GM19395 (cell line): Measurements from ENCODE around the gene C6orf136.
"Not testable (repeated sequence)": the region's sequence is repeated elsewhere in the genome, so short reads cannot be mapped to it uniquely, and the experiment has no call there.

Experiments used
- ATAC-seq: cut with Tn5 transposase; IDR thresholded peaks from one replicate; pipeline ENCODE4 v1.9.1; 2021; ENCODE audit warnings: mild to moderate bottlenecking, moderate library complexity; ENCODE audit not compliant: unreplicated experiment

C6orf136 gene, protein sequence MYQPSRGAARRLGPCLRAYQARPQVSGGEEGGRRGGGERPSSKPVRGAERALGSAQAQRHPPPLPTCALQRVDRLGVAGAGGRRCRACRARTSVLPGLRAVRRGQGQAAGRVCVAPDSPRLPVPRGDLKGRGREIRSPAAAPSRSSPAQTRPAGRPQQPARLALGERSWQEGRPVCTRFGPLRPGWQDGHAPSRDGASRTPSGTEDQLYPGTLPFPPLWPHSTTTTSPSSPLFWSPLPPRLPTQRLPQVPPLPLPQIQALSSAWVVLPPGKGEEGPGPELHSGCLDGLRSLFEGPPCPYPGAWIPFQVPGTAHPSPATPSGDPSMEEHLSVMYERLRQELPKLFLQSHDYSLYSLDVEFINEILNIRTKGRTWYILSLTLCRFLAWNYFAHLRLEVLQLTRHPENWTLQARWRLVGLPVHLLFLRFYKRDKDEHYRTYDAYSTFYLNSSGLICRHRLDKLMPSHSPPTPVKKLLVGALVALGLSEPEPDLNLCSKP

DNA sequence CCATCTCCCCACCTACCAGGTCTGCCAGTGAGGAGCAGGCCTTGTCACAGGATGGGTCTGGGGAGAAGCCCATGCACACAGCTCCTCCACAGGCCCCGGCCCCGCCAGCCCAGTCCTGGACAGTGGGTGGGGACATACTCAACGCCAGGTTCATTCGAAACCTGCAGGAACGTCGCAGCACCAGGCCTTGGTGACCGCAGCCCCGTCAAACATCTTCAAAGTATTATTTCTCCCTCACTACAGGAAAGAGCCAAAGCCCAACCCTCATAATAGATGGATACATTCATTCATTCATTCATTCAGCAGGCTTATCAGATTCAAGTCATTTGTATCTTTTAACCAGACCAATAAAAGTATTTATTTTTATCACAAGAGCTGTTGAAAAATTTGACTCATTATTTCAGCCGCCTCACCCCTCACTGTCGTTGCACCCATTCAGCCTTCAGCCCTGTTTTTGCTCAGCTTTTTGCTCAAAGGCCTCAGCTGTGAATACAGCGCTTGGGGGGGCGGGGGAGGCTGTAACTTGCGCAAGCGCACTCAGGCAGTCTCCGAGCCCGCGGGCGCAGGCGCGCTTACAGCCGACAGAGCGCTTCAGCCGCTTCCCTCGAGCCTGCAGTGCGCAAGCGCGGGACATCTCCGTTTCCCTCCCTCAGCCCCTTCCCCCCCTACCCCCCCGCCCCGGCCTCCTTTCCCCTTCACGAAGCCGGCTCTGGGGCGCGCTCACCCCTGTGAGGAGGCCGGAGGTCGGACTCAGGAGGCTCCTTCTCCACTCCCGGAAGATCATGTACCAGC is at the start of gene C6orf136:
Gene C6orf136 (plus strand): TSS at position 684 of the 792 bp plus-strand sequence. CDS start 99 bp downstream, at position 783.
- peak; percentile 51 for ATAC-seq

DNA sequence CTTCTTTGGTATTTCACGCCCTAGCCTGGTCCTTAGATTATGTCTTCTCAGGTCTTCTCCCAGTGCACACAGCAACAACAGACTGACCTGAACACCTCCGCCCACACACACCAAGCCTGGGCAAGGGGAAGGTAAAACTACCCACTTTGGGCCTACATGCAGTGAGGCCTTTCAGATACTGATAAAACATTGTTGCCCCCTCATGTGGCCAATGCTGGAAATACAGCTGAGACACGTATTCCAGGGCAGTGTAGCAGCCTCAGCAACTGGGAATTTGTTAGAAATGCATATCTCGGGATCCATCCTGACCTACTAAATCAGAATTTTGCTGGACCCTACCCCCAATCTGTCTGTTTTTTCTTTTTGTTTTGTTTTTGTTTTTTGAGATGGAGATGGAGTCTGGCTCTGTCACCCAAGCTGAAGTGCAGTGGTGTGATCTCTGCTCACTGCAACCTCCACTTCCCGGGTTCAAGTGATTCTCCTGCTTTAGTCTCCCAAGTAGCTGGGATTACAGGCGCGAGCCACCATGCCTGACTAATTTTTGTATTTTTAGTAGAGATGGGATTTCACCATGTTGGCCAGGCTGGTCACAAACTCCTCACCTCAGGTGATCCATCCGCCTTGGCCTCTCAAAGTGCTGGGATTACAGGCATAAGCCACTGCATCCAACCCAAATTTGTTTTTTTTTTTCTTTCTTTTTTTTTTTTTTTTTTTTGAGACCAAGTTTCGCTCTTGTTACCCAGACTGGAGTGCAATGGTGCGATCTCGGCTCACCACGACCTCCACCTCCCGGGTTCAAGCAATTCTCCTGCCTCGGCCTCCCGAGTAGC is 49.4 kb upstream of the C6orf136 start:
- not testable (repeated sequence) for ATAC-seq

DNA sequence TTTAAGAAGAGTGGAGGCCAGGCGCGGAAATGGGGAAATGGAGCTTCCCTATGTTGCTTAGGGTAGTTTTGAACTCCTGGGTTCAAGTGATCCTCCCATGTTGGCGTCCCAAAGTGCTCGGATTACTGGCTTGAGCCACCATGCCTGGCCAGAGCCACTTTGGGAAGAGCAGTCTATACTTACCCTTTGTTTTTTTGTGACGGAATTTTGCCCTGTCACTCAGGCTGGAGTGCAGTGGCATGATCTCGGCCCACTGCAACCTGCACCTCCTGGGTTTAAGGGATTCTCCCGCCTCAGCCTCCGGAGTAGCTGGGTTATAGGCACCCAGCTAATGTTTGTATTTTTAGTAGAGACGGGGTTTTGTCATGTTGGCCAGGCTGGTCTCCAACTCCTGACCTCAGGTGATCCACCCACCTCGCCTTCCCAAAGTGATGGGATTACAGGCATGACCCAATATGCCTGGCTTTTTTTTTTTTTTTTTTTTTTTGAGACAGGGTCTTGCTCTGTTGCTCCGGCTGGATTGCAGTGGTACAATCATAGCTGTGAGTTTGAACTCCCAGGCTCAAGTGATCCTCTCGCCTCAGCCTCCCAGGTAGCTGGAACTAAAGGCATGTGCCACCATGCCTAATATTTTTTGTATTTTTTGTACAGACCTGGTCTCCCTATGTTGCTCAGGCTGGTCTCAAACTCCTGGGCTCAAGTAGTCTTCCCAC is 47.9 kb upstream of the C6orf136 start:
- ATAC-seq, result no peak

DNA sequence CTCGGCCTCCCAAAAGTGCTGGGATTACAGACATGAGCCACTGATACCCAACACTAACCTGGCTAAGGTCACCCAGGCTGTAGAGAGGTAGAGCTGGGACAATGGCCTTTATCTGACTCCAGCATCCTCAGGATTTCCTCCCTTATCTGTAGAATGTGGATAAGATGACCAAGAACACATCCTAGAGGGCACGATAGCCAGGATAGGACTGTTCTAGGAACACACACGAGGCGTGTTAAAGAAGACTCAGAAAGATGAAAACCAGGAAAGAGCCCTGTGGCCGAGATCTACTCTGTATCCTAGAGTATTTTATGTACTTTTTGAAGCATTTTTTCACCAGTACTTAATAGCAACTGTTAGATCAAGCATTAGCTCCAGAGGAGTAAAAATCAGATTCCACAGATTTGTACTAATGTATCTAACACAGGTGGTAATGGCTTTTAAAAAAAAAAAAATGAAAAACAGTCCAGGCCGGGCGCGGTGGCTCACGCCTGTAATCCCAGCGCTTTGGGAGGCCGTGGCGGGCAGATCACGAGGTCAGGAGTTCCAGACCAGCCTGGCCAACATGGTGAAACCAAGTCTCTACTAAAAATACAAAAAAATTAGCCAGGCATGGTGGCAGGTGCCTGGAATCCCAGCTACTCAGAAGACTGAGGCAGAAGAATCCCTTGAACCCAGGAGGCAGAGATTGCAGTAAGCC is 47.2 kb upstream of the C6orf136 start:
- no peak for ATAC-seq

DNA sequence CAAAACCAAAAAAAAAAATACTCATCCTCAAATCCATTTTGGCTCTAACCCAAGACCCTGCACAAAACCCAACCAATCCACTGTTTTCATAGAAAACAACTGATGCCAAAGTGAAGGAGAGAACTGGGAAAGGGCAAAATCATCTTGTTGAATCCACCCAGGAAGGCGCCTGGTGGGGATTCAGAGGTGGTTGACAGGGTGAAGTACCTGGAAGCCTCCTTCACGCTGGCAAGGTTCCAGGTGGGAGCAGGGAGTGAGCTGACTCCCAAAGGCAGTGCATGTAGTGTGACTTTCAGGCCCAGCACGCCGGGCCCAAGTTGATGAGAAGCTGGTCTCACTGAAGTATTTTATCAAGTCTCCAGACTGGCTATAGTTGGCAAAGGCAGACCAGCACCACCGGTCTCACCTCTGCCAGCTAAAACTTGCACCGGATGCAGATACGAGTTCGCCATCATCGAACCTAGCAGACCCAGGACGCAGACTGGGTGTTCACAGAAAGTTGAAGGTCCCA is 46.4 kb upstream of the C6orf136 start:
- no peak for ATAC-seq

DNA sequence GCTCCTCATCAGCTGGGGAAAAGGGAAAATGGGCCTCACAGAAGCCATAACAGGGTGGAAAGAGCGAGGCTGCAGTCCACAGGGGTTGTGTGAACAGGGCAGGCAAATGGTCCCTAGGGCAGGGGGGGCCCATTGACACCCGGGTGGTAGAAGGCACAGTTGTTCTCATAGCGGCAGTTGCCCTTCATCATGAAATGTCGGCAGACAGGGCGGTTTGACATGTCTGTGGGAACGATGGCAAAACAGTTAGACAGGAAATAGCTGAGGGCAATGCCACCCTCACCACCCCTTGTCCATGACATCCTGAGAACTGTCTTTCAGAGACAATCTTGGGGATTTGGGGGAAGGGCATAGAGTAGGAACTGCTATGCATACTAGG is 45.5 kb upstream of the C6orf136 start:
- no peak for ATAC-seq

DNA sequence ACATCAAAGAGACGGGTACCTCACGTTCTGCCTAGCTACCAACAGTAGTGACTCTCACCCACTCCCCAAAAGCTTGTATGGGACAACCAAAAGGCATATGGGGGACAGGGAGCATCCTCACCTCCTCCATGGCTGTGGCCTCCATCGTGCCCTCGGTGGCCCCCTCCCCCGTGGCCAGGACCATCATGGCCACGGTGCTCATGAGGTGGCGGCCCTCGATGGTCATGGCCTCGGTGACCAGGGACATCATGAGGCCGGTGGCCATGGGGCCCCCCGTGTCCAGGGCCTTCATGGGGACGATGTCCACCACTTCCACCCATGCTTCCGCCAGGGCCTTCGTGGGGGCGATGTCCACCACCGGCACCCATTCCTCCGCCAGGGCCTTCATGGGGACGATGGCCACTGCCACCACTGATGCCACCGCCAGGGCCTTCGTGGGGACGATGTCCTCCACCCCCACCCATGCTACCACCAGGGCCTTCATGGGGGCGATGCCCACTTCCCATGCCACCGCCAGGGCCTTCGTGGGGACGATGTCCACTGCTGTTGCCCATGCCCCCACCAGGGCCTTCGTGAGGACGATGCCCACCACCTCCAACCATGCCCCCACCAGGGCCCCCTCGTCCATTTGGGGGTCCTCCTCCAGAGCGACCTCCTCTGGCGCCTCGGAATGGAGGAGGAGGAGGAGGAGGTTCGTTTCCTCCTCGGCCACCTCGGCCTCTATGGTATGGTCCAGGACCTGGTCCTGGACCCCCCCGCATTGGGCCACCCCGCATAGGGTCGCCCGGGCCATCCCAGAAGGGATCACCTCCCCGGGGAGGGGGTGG is 44.9 kb upstream of the C6orf136 start:
- ATAC-seq, result no peak

DNA sequence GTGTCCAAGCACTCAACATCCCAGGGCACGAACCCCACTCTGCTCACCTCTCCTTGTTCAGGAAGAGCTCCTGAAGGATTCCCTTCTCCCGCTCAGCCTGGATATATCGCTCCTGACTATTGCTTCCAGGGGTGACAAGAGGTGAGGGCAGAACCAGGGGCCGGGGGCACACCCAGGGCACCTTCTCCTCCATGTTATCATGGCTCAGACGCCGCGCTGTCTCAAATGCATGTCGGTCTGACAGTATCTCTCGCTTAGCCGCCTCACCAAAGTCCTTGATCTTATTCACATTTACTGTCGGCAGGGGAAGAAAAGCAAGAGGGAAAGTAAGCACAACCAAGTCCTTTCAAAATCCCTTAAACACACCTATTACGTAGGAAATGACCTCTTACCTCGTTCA is 43.0 kb upstream of the C6orf136 start:
- no peak for ATAC-seq

DNA sequence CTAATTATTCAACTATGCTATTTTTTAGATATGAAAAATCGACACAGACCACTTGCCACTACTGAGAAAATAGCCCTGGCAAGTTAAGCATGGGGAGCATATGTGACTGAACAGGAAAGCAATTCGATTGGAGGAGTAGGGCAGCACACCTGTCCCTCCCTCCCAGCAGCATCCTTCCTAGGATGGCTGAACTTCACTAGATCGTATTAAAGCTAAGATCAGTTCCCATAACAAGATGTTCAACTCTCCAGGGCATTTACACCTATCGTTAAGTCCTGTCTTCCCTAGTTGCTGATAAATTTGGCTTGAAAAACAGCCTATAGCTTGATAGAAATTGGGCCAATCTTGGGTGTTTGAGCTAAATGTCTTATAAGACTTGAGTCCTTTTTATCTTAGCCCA is 36.9 kb upstream of the C6orf136 start:
- no peak for ATAC-seq

DNA sequence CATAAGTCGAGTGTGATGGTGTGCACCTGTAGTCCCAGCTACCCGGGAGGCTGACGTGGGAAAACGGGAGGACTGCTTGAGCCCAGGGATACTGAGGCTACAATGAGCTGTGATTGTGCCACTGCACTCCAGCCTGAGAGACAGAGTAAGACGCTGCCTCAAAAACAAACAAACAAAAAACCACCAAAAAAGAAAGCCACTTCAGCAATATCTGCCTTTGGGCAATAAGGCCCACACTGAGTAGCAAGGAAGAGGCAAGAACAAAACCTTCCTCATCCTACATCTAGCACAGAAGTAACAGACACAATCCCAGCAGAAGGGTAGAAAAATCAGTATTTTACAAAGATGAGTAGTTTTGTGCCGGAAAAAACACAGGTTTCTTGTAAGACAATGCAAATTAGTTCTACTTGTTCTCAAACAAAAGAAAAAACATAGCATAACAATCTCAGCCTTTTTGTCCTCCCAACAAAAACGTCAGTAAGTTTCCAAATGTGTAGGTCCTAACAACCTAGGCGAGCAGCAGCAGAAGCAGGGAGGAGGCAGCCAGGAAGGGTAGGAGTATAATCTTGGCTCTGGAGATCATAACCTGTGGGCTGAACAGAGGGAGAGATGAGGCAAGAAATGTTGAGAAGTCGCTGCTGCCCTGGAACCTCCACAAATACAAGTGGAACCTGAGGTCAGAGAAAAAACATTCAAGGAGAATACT is 35.6 kb upstream of the C6orf136 start:
- no peak for ATAC-seq

DNA sequence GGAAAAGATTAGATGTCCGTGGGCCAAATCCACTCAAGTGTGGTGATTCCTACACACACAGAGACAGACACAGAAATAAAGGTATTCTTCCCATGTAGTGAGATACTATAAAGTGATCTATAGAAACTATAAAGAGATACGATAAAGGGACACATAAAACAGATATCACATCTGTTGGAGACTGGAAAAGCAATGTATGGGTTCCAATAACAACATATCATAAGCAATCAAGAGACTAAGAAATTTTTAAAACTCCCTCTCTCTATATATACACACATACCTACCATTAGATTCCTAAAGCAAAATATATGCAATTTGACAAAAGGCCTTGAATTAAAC is 35.1 kb upstream of the C6orf136 start:
- ATAC-seq, result no peak

DNA sequence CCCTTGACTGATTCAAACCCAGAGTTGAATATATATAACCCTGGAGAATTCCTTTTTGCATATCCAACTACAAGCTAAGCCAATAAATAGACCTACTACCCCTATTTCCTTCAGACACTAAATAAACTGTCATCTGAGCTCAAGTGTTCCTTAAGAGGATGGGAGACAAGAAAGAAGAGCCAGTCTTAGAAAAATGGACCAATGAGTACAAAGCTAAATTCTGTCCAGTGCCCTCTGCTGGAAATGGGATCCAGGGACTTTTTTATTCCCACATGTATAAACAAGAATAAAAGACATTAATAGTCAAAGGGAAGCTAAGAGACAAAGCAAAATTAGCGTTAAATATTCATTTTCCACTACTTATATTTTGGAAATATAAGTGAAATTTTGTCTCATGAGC is 34.7 kb upstream of the C6orf136 start:
- ATAC-seq, result no peak

DNA sequence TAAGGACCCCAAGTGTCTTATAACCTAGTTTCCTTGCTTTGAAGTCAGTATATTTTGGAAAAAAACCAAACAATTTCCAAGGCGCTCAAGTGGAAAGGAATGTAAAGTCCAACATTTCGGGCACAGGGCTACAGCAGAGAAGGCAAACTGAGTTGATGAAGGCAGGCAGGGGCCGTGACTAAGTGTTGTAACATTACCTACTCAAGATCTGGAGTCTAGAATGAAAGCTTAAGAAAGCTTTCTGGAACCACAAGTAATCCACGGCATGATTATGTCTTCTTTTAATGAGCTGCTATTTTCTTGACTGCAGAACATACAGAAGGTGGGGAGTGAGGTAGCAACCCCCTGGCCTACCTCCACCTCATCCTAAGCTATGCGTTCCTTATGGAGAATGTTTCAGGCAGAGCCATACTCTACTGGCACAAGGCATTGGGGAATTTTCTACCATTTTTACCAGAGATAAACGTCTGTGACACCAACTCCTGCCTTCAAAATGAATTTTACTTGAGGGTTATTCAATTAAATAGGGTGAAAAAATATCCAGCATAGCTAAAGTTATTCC is 34.2 kb upstream of the C6orf136 start:
- no peak for ATAC-seq

DNA sequence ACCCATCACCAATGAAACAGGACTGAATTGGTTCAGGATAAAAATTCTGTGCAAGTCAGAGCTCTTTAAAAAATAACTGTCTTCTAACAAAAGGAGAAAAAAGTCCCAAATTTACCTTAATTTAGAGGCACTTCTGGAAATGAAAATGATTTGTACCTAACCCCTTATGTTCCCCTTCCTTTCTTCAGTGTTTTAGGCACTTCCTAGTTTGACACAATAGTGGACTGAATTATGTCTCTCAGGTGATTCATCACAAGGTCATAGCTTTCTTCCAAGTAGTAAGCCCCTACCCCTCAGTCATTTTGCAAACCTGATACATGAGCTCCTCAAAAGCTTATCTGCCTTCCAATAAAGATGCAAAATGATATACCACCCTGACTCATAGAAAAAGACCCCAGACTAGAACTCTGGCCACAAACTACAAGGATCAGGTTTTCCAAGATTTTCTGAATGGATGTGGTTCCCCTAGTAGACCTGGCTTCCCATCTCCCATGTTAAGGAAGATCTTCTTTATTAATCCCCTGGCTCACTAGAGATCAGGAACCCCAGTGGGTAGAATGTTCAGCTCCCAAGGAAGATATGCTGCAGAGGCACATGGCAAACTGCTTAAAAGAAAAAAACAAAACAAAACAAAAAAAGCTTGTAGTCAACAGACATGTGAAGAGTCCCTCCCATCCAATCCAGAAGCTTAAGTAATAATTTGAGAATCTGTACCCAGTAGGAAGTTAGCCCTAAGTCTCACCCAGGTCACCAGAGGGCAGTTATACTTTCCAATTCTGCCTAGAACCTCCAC is 33.5 kb upstream of the C6orf136 start:
- no peak for ATAC-seq

DNA sequence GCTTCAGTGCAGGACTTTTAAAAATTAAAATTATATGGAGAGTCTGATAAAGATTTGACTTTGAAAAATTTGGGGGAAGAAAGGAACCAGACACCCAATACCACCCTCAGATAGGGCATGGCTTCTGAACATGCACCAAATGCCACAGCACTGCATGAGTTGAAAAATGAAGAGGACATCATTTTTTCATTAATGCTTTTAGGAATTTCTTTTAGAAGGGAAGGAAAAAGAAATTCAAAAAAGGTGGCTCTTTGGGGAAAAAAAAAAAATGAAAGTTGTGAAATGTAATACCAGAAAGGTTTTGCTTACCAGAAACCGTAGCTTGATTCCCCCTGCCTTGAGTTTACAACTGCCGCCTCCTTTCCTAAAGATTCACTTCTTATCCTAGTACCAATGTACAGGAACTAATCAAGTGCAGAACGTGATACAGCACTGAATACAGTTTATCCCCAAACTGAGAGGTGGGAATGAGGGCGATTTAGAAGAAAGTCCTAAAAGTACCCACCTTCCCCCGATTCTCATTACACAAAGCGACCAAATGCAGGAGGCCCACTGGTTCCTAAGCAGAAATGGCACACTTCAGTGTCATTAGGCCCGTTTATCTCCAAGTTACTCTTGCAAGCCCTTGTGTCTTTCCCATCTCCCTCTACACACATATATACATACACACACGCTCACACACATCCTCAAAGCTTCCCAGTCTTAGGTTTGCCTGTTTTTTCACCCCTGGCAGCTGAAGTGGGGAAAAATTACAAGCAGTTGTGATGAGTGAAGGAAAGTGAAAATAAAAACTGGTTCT is 32.7 kb upstream of the C6orf136 start:
- ATAC-seq, result no peak

DNA sequence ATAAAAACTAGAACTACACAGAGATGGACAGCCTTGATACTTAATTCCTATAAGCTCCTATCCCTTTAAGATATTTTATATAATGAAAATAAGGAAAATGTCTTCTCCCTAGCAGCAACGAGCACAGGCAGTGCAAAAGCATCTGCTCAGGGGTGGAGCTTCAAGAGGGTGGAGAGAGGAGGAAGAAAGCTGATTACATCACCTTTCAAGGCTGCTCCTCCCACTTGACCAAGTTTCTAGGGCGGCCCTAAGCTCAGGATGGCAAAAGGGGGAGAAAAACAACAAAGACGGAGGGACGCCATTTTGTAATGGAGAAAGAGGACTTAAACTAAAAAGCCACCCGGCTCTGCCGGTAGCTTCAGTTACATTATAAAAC is 32.1 kb upstream of the C6orf136 start:
- peak; percentile 54 for ATAC-seq
